GM23338 (cell line): ENCODE data around the gene VRK3. TPM values are rescaled to one million over a fixed set of nuclear protein-coding genes. Genes with fewer than 3 reads are reported as not detected.

Source experiments
- CREB1 ChIP-seq: fragments of 250-450 bp; sonication (Bioruptor Pico); IDR thresholded peaks from 2 replicates; pipeline ENCODE4 v1.5.0; 2020; ENCODE audit warnings: low read depth, mild to moderate bottlenecking, moderate library complexity
- ETS1 ChIP-seq: IDR thresholded peaks from 2 replicates; pipeline ENCODE4 v1.6.1; 2016; ENCODE audit warnings: antibody characterized with exemption
- EZH2 ChIP-seq: fragments of 200-600 bp; sonication (generic); IDR thresholded peaks from one replicate; pipeline ENCODE4 v1.8.0; 2017; ENCODE audit warnings: antibody characterized with exemption, mild to moderate bottlenecking, low read depth; ENCODE audit not compliant: unreplicated experiment
- EZH2phosphoT487 ChIP-seq: fragments of 200-600 bp; sonication (generic); IDR thresholded peaks from one replicate; pipeline ENCODE4 v1.8.1; 2018; ENCODE audit warnings: antibody characterized with exemption; ENCODE audit not compliant: unreplicated experiment
- JUNB ChIP-seq: IDR thresholded peaks from one replicate; pipeline ENCODE4 v1.6.1; 2016; ENCODE audit warnings: antibody characterized with exemption; ENCODE audit not compliant: unreplicated experiment
- POLR2AphosphoS5 ChIP-seq: IDR thresholded peaks from 2 replicates; pipeline ENCODE4 v1.6.1; 2016; ENCODE audit warnings: antibody characterized with exemption, low read depth
- STAT1 ChIP-seq: IDR thresholded peaks from one replicate; pipeline ENCODE4 v1.6.1; 2016; ENCODE audit warnings: antibody characterized with exemption; ENCODE audit not compliant: unreplicated experiment
- ZNF114 ChIP-seq: fragments of 250-450 bp; sonication (Bioruptor Pico); IDR thresholded peaks from 2 replicates; pipeline ENCODE4 v1.5.0; 2020; ENCODE audit warnings: mild to moderate bottlenecking, moderate library complexity
- ZNF331 ChIP-seq: fragments of 250-450 bp; sonication (Bioruptor Pico); IDR thresholded peaks from 2 replicates; pipeline ENCODE4 v1.5.0; 2020; ENCODE audit warnings: low read depth, mild to moderate bottlenecking, moderate library complexity
- ZNF462 ChIP-seq: fragments of 250-450 bp; sonication (Bioruptor Pico); IDR thresholded peaks from 2 replicates; pipeline ENCODE4 v1.5.0; 2020; ENCODE audit warnings: mild to moderate bottlenecking, moderate library complexity
- polyA plus RNA-seq: library from polyadenylated mRNA; unstranded; fragments of >200 nt; fragmentation: Nextera tagmentation; extraction: Ambion mirVana; gene quantifications from 2 replicates; pipeline ENCODE4 v1.2.1, GENCODE V29; 2016
- total RNA-seq: library from RNA; depleted of rRNA; stranded (reverse); fragments of >200 nt; shearing (Covaris generic); gene quantifications from 2 replicates; pipeline ENCODE4 v1.2.3, GENCODE V29; 2014

The VRK3 gene
- total and polyA plus RNA-seq, 2 experiments from 2014 or later, result 17.4 to 29.1 TPM

GRCh38 chr19:50003254-50003788 is 21.9 kb downstream of the VRK3 start (continued):
- TF ChIP-seq ZNF462 (CRISPR knock-in tag), result no peak
- TF ChIP-seq JUNB, result no peak
- no peak for TF ChIP-seq EZH2
- no peak for TF ChIP-seq EZH2phosphoT487
- no peak for TF ChIP-seq POLR2AphosphoS5
- no peak for TF ChIP-seq STAT1
- TF ChIP-seq ZNF331 (CRISPR knock-in tag), result no peak
- no peak for TF ChIP-seq ZNF114 (CRISPR knock-in tag)
- TF ChIP-seq CREB1, result no peak
- TF ChIP-seq ETS1, result no peak
